HepG2 (cell line): ENCODE measurements around the gene SRRT. TPM values are rescaled to one million over a fixed set of nuclear protein-coding genes. Genes with fewer than 3 reads are reported as not detected.

ENCODE experiments used
- ATF5 ChIP-seq: sonication (generic); formaldehyde crosslinking; IDR thresholded peaks from 2 replicates; pipeline ENCODE4 v1.4.0; 2020; ENCODE audit warnings: mild to moderate bottlenecking, low read depth, missing genetic modification reagents
- DBP ChIP-seq: sonication (generic); formaldehyde crosslinking; IDR thresholded peaks from 2 replicates; pipeline ENCODE4 v1.4.0; 2020; ENCODE audit warnings: missing genetic modification reagents; ENCODE audit errors: not compliant biosample characterization
- FOXK1 ChIP-seq: sonication (generic); formaldehyde crosslinking; IDR thresholded peaks from 2 replicates; pipeline ENCODE4 v1.4.0; 2020; ENCODE audit warnings: low read depth, missing genetic modification reagents, borderline replicate concordance
- HNF4A ChIP-seq: sonication (generic); formaldehyde crosslinking; IDR thresholded peaks from 2 replicates; pipeline ENCODE4 v1.4.0; 2020; ENCODE audit warnings: missing genetic modification reagents
- ZBTB38 ChIP-seq: sonication (generic); formaldehyde crosslinking; IDR thresholded peaks from 2 replicates; pipeline ENCODE4 v1.5.1; 2020; ENCODE audit warnings: mild to moderate bottlenecking, missing genetic modification reagents
- ZKSCAN8 ChIP-seq: IDR thresholded peaks from 2 replicates; pipeline ENCODE4 v1.6.1; 2016; ENCODE audit warnings: borderline replicate concordance, missing genetic modification reagents, missing compliant biosample characterization
- ZNF510 ChIP-seq: sonication (generic); formaldehyde crosslinking; IDR thresholded peaks from 2 replicates; pipeline ENCODE4 v1.4.0; 2020; ENCODE audit warnings: low read depth, mild to moderate bottlenecking, missing genetic modification reagents
- ZNF670 ChIP-seq: sonication (generic); formaldehyde crosslinking; IDR thresholded peaks from 2 replicates; pipeline ENCODE4 v1.8.0; 2022; ENCODE audit warnings: mild to moderate bottlenecking, missing genetic modification reagents, borderline replicate concordance
- ZSCAN9 ChIP-seq: IDR thresholded peaks from 2 replicates; pipeline ENCODE4 v1.6.1; 2016; ENCODE audit warnings: borderline replicate concordance
- polyA plus RNA-seq, 8 experiments: library from polyadenylated mRNA; depleted of rRNA in 3 of 8; stranded (reverse) in 7 of 8; unstranded in 1 of 8; fragments of >200 nt; fragmentation: Illumina TruSeq in 4 of 8; extraction: Trizol in 4 of 8; gene quantifications; 2 replicates each; pipeline versions ENCODE4 v1.2.1 to v1.2.3, GENCODE V29; 2011 to 2016; ENCODE audit warnings: low read depth in 4 of 8, missing spikeins in 1 of 8, mixed read lengths in 1 of 8; ENCODE audit not compliant: insufficient read depth in 1 of 8
- total RNA-seq, 5 experiments: library from RNA; depleted of rRNA; stranded (reverse); fragments of >200 nt; fragmentation: Illumina TruSeq; extraction: Trizol; gene quantifications; 2 replicates each; pipeline ENCODE4 v1.2.3, GENCODE V29; 2016; ENCODE audit warnings: low read depth in 1 of 5
- TF ChIP-seq, protein P1 (sequence below): sonication (generic); formaldehyde crosslinking; IDR thresholded peaks from 2 replicates; pipeline ENCODE4 v1.5.1; 2020; ENCODE audit warnings: mild to moderate bottlenecking, missing genetic modification reagents, moderate library complexity

The SRRT gene
- total and polyA plus RNA-seq, 2 of the 13 experiments (the other 11 are each of a cell fraction or from before 2014, with no cell fraction given), result 26.2 to 106 TPM

GRCh38 chr7:100863406-100863950 is 11.4 kb upstream of the SRRT start (continued):
- TF ChIP-seq ZSCAN9 (CRISPR knock-in tag), result no peak
- TF ChIP-seq, protein P1, sequence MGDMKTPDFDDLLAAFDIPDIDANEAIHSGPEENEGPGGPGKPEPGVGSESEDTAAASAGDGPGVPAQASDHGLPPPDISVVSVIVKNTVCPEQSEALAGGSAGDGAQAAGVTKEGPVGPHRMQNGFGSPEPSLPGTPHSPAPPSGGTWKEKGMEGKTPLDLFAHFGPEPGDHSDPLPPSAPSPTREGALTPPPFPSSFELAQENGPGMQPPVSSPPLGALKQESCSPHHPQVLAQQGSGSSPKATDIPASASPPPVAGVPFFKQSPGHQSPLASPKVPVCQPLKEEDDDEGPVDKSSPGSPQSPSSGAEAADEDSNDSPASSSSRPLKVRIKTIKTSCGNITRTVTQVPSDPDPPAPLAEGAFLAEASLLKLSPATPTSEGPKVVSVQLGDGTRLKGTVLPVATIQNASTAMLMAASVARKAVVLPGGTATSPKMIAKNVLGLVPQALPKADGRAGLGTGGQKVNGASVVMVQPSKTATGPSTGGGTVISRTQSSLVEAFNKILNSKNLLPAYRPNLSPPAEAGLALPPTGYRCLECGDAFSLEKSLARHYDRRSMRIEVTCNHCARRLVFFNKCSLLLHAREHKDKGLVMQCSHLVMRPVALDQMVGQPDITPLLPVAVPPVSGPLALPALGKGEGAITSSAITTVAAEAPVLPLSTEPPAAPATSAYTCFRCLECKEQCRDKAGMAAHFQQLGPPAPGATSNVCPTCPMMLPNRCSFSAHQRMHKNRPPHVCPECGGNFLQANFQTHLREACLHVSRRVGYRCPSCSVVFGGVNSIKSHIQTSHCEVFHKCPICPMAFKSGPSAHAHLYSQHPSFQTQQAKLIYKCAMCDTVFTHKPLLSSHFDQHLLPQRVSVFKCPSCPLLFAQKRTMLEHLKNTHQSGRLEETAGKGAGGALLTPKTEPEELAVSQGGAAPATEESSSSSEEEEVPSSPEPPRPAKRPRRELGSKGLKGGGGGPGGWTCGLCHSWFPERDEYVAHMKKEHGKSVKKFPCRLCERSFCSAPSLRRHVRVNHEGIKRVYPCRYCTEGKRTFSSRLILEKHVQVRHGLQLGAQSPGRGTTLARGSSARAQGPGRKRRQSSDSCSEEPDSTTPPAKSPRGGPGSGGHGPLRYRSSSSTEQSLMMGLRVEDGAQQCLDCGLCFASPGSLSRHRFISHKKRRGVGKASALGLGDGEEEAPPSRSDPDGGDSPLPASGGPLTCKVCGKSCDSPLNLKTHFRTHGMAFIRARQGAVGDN (CRISPR knock-in tag), result 0 out of 2 replicates have a peak, but pooled peaks have one; percentile 16
- TF ChIP-seq DBP, result no peak
- no peak for TF ChIP-seq ATF5 (CRISPR knock-in tag)
- peak; percentile 56; the same call in 1 of the 2 replicates for TF ChIP-seq ZNF670 (CRISPR knock-in tag)
- peak; percentile 36; the same call in 1 of the 2 replicates for TF ChIP-seq ZBTB38 (CRISPR knock-in tag)
- TF ChIP-seq HNF4A (CRISPR knock-in tag), result peak; percentile 83
- TF ChIP-seq ZNF510 (CRISPR knock-in tag), result no peak
- no peak for TF ChIP-seq ZKSCAN8
- TF ChIP-seq FOXK1, result no peak
